K562 (cell line): ENCODE results near the gene SPDYE6. TPM values are rescaled to one million over a fixed set of nuclear protein-coding genes. Genes with fewer than 3 reads are reported as not detected.

Source experiments
- ASH1L ChIP-seq: fragments of 450-650 bp; IDR thresholded peaks from 2 replicates; pipeline ENCODE4 v1.6.1; 2018; ENCODE audit warnings: borderline replicate concordance, mild to moderate bottlenecking, low read depth; ENCODE audit not compliant: partially characterized antibody
- ATF7 ChIP-seq: fragments of 450-650 bp; IDR thresholded peaks from 2 replicates; pipeline ENCODE4 v1.7.1; 2014; ENCODE audit warnings: mild to moderate bottlenecking, moderate library complexity
- CAMTA2 ChIP-seq: fragments of 250-450 bp; sonication (Bioruptor Pico); conservative IDR thresholded peaks from 2 replicates; pipeline ENCODE4 v1.5.1; 2022
- CBFA2T3 ChIP-seq: fragments of 450-650 bp; IDR thresholded peaks from 2 replicates; pipeline ENCODE4 v1.6.1; 2017
- CBX3 ChIP-seq, 2 experiments: IDR thresholded peaks; 1 replicate in 1 of 2; 2 replicates in 1 of 2; pipeline ENCODE4 v1.6.1; 2012; ENCODE audit warnings: inconsistent platforms in 2 of 2, low read length in 2 of 2, borderline replicate concordance in 1 of 2, control low read depth in 1 of 2
- CHD2 ChIP-seq: IDR thresholded peaks from 2 replicates; pipeline ENCODE4 v1.6.1; 2011; ENCODE audit warnings: low read depth, low read length
- DACH1 ChIP-seq: fragments of 450-650 bp; IDR thresholded peaks from 2 replicates; pipeline ENCODE4 v1.6.1; 2018; ENCODE audit not compliant: partially characterized antibody
- DDX20 ChIP-seq: fragments of 450-650 bp; IDR thresholded peaks from 2 replicates; pipeline ENCODE4 v1.6.1; 2016; ENCODE audit warnings: missing genetic modification characterization, low read depth, mild to moderate bottlenecking, missing compliant biosample characterization, moderate library complexity
- ETS1 ChIP-seq: conservative IDR thresholded peaks from 2 replicates; pipeline ENCODE4 v1.6.1; 2011; ENCODE audit warnings: low read depth, mild to moderate bottlenecking, low read length; ENCODE audit not compliant: control insufficient read depth
- HNRNPK ChIP-seq: fragments of 200-400 bp; formaldehyde crosslinking; IDR thresholded peaks from one replicate; pipeline ENCODE4 v1.6.1; 2018; ENCODE audit warnings: mild to moderate bottlenecking, low read depth, low read length; ENCODE audit not compliant: poor library complexity, severe bottlenecking
- MAFF ChIP-seq: IDR thresholded peaks from 2 replicates; pipeline ENCODE4 v1.6.1; 2012; ENCODE audit warnings: low read length, improper control_type of control experiment
- MBD2 ChIP-seq: sonication (generic); IDR thresholded peaks from 2 replicates; pipeline ENCODE4 v1.6.1; 2016; ENCODE audit warnings: low read depth, borderline replicate concordance
- MCM5 ChIP-seq: fragments of 450-650 bp; IDR thresholded peaks from 2 replicates; pipeline ENCODE4 v1.6.1; 2016; ENCODE audit warnings: low read depth
- NBN ChIP-seq: fragments of 450-650 bp; IDR thresholded peaks from 2 replicates; pipeline ENCODE4 v1.6.1; 2016; ENCODE audit warnings: low read depth, mild to moderate bottlenecking
- NRF1 ChIP-seq, 2 experiments: fragments of 450-650 bp; IDR thresholded peaks in 1 of 2; conservative IDR thresholded peaks in 1 of 2; 2 replicates each; pipeline ENCODE4 v1.6.1; 2014; ENCODE audit warnings: mild to moderate bottlenecking in 2 of 2
- PML ChIP-seq: IDR thresholded peaks from 2 replicates; pipeline ENCODE4 v1.6.1; 2012; ENCODE audit warnings: low read length, inconsistent platforms
- PURB ChIP-seq: sonication (generic); formaldehyde crosslinking; IDR thresholded peaks from 2 replicates; pipeline ENCODE4 v1.9.0; 2021; ENCODE audit warnings: low read depth, mild to moderate bottlenecking, missing genetic modification reagents
- RAD21 ChIP-seq, 2 experiments: fragments of 250-450 bp in 1 of 2; fragments of 450-650 bp in 1 of 2; sonication (Bioruptor Pico) in 1 of 2; formaldehyde crosslinking in 1 of 2; IDR thresholded peaks in 1 of 2; conservative IDR thresholded peaks in 1 of 2; 2 replicates each; pipeline versions ENCODE4 v1.4.0 to v1.8.0; 2020 to 2022; ENCODE audit warnings: mild to moderate bottlenecking in 2 of 2, moderate library complexity in 1 of 2
- RNF219 ChIP-seq: fragments of 250-450 bp; sonication (Bioruptor Pico); IDR thresholded peaks from 2 replicates; pipeline ENCODE4 v1.5.0; 2022; ENCODE audit warnings: mild to moderate bottlenecking
- TAF15 ChIP-seq: fragments of 200-400 bp; formaldehyde crosslinking; IDR thresholded peaks from 2 replicates; pipeline ENCODE4 v1.6.1; 2017; ENCODE audit warnings: mild to moderate bottlenecking, low read depth, low read length, moderate library complexity
- TEAD1 ChIP-seq, 2 experiments: fragments of 450-650 bp in 1 of 2; sonication (generic) in 1 of 2; formaldehyde crosslinking; IDR thresholded peaks; 2 replicates each; pipeline versions ENCODE4 v1.4.0 to v1.8.0; 2020 to 2022; ENCODE audit warnings: mild to moderate bottlenecking in 2 of 2, missing genetic modification reagents in 1 of 2
- TGIF2 ChIP-seq: sonication (generic); formaldehyde crosslinking; IDR thresholded peaks from 2 replicates; pipeline ENCODE4 v1.8.1; 2022; ENCODE audit warnings: mild to moderate bottlenecking, missing genetic modification reagents, moderate library complexity
- ZFPM2 ChIP-seq: fragments of 250-450 bp; sonication (Bioruptor Pico); IDR thresholded peaks from 2 replicates; pipeline ENCODE4 v1.5.1; 2022; ENCODE audit warnings: mild to moderate bottlenecking
- ZNF699 ChIP-seq: fragments of 250-450 bp; sonication (Bioruptor Pico); IDR thresholded peaks from 2 replicates; pipeline ENCODE4 v1.8.0; 2021; ENCODE audit warnings: mild to moderate bottlenecking, moderate library complexity; ENCODE audit not compliant: insufficient replicate concordance
- ZNF707 ChIP-seq: fragments of 250-450 bp; sonication (Bioruptor Pico); conservative IDR thresholded peaks from 2 replicates; pipeline ENCODE4 v1.8.0; 2022; ENCODE audit warnings: inconsistent platforms, mild to moderate bottlenecking, moderate library complexity
- polyA plus RNA-seq, 8 experiments: library from polyadenylated mRNA; depleted of rRNA in 4 of 8; stranded (reverse) in 5 of 8; unstranded in 3 of 8; fragments of >200 nt; fragmentation: Nextera tagmentation in 2 of 8; fragmentation: Illumina TruSeq in 1 of 8; extraction: Ambion mirVana in 2 of 8; extraction: Trizol in 1 of 8; gene quantifications; 2 replicates each; pipeline versions ENCODE4 v1.2.1 to v1.2.3, GENCODE V29; 2011 to 2014; ENCODE audit warnings: inconsistent platforms in 1 of 8, missing spikeins in 1 of 8
- total RNA-seq, 7 experiments: library from RNA; depleted of rRNA in 6 of 7; stranded (reverse); fragments of >200 nt in 6 of 7; fragmentation: Illumina TruSeq in 2 of 7; extraction: Trizol in 2 of 7; gene quantifications; 2 replicates each; pipeline versions ENCODE4 v1.2.1 to v1.2.3, GENCODE V29; 2011 to 2021; ENCODE audit warnings: low replicate concordance in 1 of 7
- TF ChIP-seq, protein P1 (sequence below): sonication (generic); formaldehyde crosslinking; IDR thresholded peaks from 2 replicates; pipeline ENCODE4 v1.5.0; 2020; ENCODE audit warnings: missing genetic modification reagents

The SPDYE6 gene
- total and polyA plus RNA-seq, 9 of the 15 experiments (the other 6 are each of a cell fraction or from before 2014, with no cell fraction given): 0.24 to 0.35 TPM; not detected in 7

DNA sequence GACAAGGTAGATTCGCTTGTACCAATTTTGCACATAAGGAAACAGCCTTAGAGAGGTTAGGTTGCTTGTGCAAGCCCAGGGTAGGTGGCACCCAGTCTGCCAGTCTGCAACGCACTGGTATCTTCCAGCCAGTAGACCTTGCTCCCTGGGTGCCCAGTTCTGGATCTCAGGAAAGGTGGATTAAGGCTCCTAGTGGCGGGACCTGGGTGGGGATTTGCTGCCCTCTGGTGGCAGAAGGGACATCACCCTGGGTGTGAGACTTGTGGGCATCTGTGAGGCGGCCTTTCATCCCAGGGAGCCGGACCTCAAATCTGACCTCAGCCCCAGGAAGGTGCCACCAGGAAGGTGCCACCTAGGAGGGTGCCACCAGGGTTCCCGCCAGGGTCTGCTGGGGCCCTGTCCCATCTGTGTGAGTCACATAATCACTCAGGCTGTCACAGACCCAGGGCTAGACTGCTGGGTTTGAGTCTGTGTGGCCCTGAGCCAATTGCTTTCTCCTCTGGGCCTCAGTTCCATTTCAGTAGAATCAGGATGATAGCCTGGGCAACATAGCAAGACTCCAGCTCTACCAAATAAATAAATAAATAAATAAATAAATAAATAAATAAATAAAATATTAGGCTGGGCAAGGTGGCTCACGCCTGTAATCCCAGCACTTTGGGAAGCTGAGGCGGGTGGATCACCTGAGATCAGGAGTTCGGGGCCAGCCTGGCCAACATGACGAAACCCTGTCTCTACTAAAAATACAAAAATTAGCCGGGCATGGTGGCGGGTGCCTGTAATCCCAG is 34.6 kb upstream of the SPDYE6 start (continued):
- TF ChIP-seq TGIF2 (CRISPR knock-in tag): 0 out of 2 replicates have a peak, but pooled peaks have one; percentile 45
- no peak for TF ChIP-seq DACH1
- no peak for TF ChIP-seq CBFA2T3
- no peak for TF ChIP-seq TAF15
- no peak for TF ChIP-seq ZNF707 (CRISPR knock-in tag)
- no peak for TF ChIP-seq CHD2
- TF ChIP-seq RNF219 (CRISPR knock-in tag): no peak
- no peak for TF ChIP-seq MBD2
- no peak for TF ChIP-seq NBN
- TF ChIP-seq CBX3 (IDR thresholded peaks at IDR 0.05; ENCODE audit: borderline replicate concordance in 1 of 2, low read length in 2 of 2): no peak
- TF ChIP-seq, protein P1, sequence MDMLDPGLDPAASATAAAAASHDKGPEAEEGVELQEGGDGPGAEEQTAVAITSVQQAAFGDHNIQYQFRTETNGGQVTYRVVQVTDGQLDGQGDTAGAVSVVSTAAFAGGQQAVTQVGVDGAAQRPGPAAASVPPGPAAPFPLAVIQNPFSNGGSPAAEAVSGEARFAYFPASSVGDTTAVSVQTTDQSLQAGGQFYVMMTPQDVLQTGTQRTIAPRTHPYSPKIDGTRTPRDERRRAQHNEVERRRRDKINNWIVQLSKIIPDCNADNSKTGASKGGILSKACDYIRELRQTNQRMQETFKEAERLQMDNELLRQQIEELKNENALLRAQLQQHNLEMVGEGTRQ (CRISPR knock-in tag): no peak
- no peak for TF ChIP-seq HNRNPK
- no peak for TF ChIP-seq ASH1L
- TF ChIP-seq MAFF: no peak
- no peak for TF ChIP-seq CAMTA2
- TF ChIP-seq RAD21 (CRISPR knock-in tag; conservative IDR thresholded peaks at IDR 0.05 in 1 of 2, IDR thresholded peaks at IDR 0.05 in 1 of 2): peak; percentile 76 to 87
- no peak for TF ChIP-seq PURB
- TF ChIP-seq NRF1 (conservative IDR thresholded peaks at IDR 0.05 in 1 of 2, IDR thresholded peaks at IDR 0.05 in 1 of 2): 0 out of 4 replicates have a peak, but pooled peaks have one; percentile 6 to 11
- TF ChIP-seq ZFPM2: no peak
- no peak for TF ChIP-seq MCM5
- peak; percentile 17; the same call in 1 of the 2 replicates for TF ChIP-seq ATF7
- TF ChIP-seq TEAD1 (CRISPR knock-in tag; IDR thresholded peaks at IDR 0.05): no peak
- TF ChIP-seq DDX20 (tag): no peak
- TF ChIP-seq ZNF699 (CRISPR knock-in tag): no peak
- TF ChIP-seq ETS1: no peak
- no peak for TF ChIP-seq PML
